ENCODE results near the gene UMODL1. TPM values are rescaled to one million over a fixed set of nuclear protein-coding genes. Genes with fewer than 3 reads are reported as not detected.

Gene UMODL1
- total and polyA plus RNA-seq, 10 of the 15 experiments (the other 5 are each of a cell fraction or from before 2014, with no cell fraction given), result 0.01 to 0.11 (median 0.03) TPM; not detected in 5

DNA sequence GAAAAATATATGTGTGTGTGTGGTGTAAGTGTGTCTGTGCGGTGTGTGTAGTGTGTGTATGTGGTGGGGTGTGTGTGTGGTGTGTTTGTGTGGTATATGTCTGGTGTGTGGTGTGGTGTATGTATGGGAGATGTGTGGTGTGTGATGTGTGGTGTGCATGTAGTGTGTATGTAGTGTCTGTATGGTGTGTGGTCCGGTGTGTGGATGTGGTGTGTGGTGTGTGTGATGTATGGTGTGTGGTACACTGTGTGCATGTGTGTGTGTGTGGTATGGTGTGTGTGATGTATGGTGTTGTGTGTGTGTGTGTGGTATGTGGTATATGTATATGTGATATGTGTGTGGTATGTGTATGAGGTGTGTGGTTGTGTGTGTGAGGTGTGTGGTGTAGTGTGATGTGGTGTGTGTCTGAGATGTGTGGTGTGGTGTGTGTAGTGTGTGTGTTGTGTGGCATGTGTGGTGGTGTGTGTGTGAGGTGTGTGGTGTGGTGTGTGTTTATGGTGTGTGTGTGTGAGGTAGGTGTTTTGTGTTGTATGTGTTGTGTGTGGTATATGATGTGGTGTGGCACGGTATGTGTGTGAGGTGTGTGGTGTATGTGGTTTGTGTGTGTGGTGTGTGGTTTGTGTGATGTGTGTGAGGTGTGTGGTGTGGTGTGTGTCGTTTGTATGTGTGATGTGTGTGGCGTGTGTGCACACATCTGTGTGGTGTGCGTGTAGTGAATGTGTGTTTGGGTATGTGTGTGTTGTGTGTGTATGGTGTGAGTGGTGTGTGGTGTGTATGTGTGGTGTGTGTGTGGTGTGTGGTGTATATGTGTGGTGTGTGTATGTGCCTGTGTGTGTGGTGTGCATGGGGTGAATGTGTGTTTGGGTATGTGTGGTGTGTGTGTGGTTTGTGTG lies 112.5 kb downstream of the UMODL1 start:
- FAIRE-seq (no peak), DNase-seq (ENCODE audit: low read depth, low spot score) (no peak), ATAC-seq (no peak)
- Histone ChIP-seq H3K36me3 (ENCODE audit: control insufficient read depth in 2 of 2, insufficient read depth in 2 of 2, low read length in 1 of 2) (no peaks in the 10 kb centered on the region), H2AFZ (ENCODE audit: control insufficient read depth, low read depth, low read length) (no peak overlapping the region), H3K4me3 (no peak overlapping the region), H3K27ac (ENCODE audit: control insufficient read depth, insufficient read depth) (no peak overlapping the region), H3K9ac (ENCODE audit: control insufficient read depth, insufficient read depth, low read length) (no peak overlapping the region), H3K79me2 (ENCODE audit: control insufficient read depth, insufficient read depth, low read length) (no peaks in the 10 kb centered on the region), H3K27me3 (replicated peaks in 1 of 2; ENCODE audit: control insufficient read depth in 2 of 2, insufficient read depth in 2 of 2, low read length in 1 of 2) (no peaks in the 10 kb centered on the region), H3K4me2 (ENCODE audit: control insufficient read depth, insufficient read depth) (no peak overlapping the region), H3K9me3 (replicated peaks; ENCODE audit: control insufficient read depth, insufficient read depth, low read length) (no peaks in the 10 kb centered on the region; the same call in 1 of the 3 replicates), H3K4me1 (ENCODE audit: control insufficient read depth, insufficient read depth, low read length) (peaks cover 12% of the 10 kb centered on the region), H4K20me1 (ENCODE audit: control insufficient read depth, insufficient read depth) (no peaks in the 10 kb centered on the region)
- ChIA-PET POLR2A (interaction anchor here (1.1 kb wide), 1 partner anchor 49 kb away, joined by 3 read pairs; no protein-coding TSS in a partner anchor), SMC1A (ENCODE audit: uncharacterized antibody, unreplicated experiment) (no interaction called here), CTCF (interaction anchor here (0.6 to 2.3 kb wide), 3 partner anchors 68 to 102 kb away, joined by 3 to 10 read pairs (median 3); no protein-coding TSS in a partner anchor), RAD21 (ENCODE audit: unreplicated experiment) (no interaction called here)
- intact Hi-C loops (cut with micrococcal nuclease; ENCODE audit: unreplicated experiment) (no loop called here), in situ Hi-C loops (cut with MboI) (no loop called here)
- TF ChIP-seq KAT2A (conservative IDR thresholded peaks at IDR 0.05; ENCODE audit: control insufficient read depth, low read depth, low read length), result no peak
- peak; percentile 49; the same call in 1 of the 2 replicates for TF ChIP-seq HDGF (IDR thresholded peaks at IDR 0.05)
- no peak for TF ChIP-seq CHD1 (IDR thresholded peaks at IDR 0.05; ENCODE audit: low read depth, low read length)
- TF ChIP-seq JUND (IDR thresholded peaks at IDR 0.05; ENCODE audit: low read depth, low read length), result no peak
- WGBS (ENCODE audit: insufficient coverage, insufficient replicate concordance, low lambda C conversion rate, missing lambda C conversion rate), result 78% methylated on average over 6 of the region's 6 CpGs
- BruUV-seq (replicated peaks), result no TSS peak

DNA sequence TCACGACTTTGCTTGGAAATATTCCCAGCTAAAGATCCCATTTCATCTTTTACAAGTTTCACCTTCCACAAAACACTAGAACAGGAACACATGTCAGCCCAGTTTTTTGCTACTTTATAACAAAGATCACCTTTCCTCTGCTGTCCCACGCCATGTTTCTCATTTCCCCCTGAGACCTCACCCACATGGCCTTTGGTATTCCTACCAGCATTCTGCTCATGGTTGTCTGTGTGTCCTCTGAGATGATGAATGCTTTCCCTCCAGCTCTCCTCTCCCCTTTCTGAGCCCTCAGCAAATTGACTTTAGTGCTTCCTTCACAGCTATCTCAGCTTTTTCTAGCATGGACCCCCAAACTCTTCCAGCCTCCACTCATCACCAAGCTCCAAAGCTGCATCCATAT lies 115.5 kb downstream of the UMODL1 start:
- intact Hi-C loops (cut with micrococcal nuclease; ENCODE audit: unreplicated experiment) (loop anchor here (5.0 kb wide), 1 partner anchor 46 kb away; no protein-coding TSS in a partner anchor), in situ Hi-C loops (cut with MboI) (no loop called here)
- Histone ChIP-seq H3K36me3 (ENCODE audit: control insufficient read depth in 2 of 2, insufficient read depth in 2 of 2, low read length in 1 of 2) (no peaks in the 10 kb centered on the region), H2AFZ (ENCODE audit: control insufficient read depth, low read depth, low read length) (no peak overlapping the region), H3K27me3 (replicated peaks in 1 of 2; ENCODE audit: control insufficient read depth in 2 of 2, insufficient read depth in 2 of 2, low read length in 1 of 2) (no peaks in the 10 kb centered on the region), H4K20me1 (ENCODE audit: control insufficient read depth, insufficient read depth) (no peaks in the 10 kb centered on the region), H3K9me3 (replicated peaks; ENCODE audit: control insufficient read depth, insufficient read depth, low read length) (no peaks in the 10 kb centered on the region; the same call in 1 of the 3 replicates), H3K27ac (ENCODE audit: control insufficient read depth, insufficient read depth) (no peak overlapping the region), H3K4me2 (ENCODE audit: control insufficient read depth, insufficient read depth) (no peak overlapping the region), H3K9ac (ENCODE audit: control insufficient read depth, insufficient read depth, low read length) (no peak overlapping the region), H3K4me1 (ENCODE audit: control insufficient read depth, insufficient read depth, low read length) (peaks cover 19% of the 10 kb centered on the region), H3K4me3 (no peak overlapping the region), H3K79me2 (ENCODE audit: control insufficient read depth, insufficient read depth, low read length) (no peaks in the 10 kb centered on the region)
- WGBS (ENCODE audit: insufficient coverage, insufficient replicate concordance, low lambda C conversion rate, missing lambda C conversion rate), result 92% methylated on average over 2 of the region's 2 CpGs
- ChIA-PET POLR2A (no interaction called here), RAD21 (ENCODE audit: unreplicated experiment) (interaction anchor here (1.3 to 2.4 kb wide), 2 partner anchors 33 to 72 kb away, joined by 5 to 18 read pairs; partner anchors contain the start of gene ABCG1), SMC1A (ENCODE audit: uncharacterized antibody, unreplicated experiment) (interaction anchor here (0.7 to 3.6 kb wide), 4 partner anchors 14 to 52 kb away, joined by 3 to 23 read pairs (median 3); no protein-coding TSS in a partner anchor), CTCF (interaction anchor here (3.8 kb wide), 1 partner anchor 73 kb away, joined by 19 read pairs; no protein-coding TSS in a partner anchor)
- FAIRE-seq (no peak), ATAC-seq (no peak), DNase-seq (ENCODE audit: low read depth, low spot score) (no peak)
- BruUV-seq (replicated peaks), result no TSS peak
- TF ChIP-seq ZZZ3 (IDR thresholded peaks at IDR 0.05; ENCODE audit: control insufficient read depth, insufficient read length, low read depth) (no peak), POLR2A (IDR thresholded peaks at IDR 0.05; ENCODE audit: low read depth, low read length) (no peak), MTA2 (IDR thresholded peaks at IDR 0.05; ENCODE audit: low read depth) (no peak), JUND (IDR thresholded peaks at IDR 0.05; ENCODE audit: low read depth, low read length) (no peak)
- TF ChIP-seq, protein P1, sequence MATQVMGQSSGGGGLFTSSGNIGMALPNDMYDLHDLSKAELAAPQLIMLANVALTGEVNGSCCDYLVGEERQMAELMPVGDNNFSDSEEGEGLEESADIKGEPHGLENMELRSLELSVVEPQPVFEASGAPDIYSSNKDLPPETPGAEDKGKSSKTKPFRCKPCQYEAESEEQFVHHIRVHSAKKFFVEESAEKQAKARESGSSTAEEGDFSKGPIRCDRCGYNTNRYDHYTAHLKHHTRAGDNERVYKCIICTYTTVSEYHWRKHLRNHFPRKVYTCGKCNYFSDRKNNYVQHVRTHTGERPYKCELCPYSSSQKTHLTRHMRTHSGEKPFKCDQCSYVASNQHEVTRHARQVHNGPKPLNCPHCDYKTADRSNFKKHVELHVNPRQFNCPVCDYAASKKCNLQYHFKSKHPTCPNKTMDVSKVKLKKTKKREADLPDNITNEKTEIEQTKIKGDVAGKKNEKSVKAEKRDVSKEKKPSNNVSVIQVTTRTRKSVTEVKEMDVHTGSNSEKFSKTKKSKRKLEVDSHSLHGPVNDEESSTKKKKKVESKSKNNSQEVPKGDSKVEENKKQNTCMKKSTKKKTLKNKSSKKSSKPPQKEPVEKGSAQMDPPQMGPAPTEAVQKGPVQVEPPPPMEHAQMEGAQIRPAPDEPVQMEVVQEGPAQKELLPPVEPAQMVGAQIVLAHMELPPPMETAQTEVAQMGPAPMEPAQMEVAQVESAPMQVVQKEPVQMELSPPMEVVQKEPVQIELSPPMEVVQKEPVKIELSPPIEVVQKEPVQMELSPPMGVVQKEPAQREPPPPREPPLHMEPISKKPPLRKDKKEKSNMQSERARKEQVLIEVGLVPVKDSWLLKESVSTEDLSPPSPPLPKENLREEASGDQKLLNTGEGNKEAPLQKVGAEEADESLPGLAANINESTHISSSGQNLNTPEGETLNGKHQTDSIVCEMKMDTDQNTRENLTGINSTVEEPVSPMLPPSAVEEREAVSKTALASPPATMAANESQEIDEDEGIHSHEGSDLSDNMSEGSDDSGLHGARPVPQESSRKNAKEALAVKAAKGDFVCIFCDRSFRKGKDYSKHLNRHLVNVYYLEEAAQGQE (IDR thresholded peaks at IDR 0.05; ENCODE audit: low read depth, low read length), result no peak

All from GM12878 (cell line).